H9 (cell line): ENCODE data around the gene FUT8. TPM values are rescaled to one million over a fixed set of nuclear protein-coding genes. Genes with fewer than 3 reads are reported as not detected.

ENCODE experiments used
- DNase-seq: peaks from one replicate; pipeline ENCODE4 v3.0.0-alpha.2; 2017
- H2AFZ ChIP-seq: one replicate; pipeline ENCODE4 v1.6.1; 2013; ENCODE audit warnings: mild to moderate bottlenecking, low read length, control low read depth, moderate library complexity
- H2AK5ac ChIP-seq: 2 replicates; pipeline ENCODE4 v1.6.1; 2013; ENCODE audit warnings: low read length, control low read depth, mixed read lengths; ENCODE audit not compliant: insufficient read length
- H2BK120ac ChIP-seq: one replicate; pipeline ENCODE4 v1.6.1; 2013; ENCODE audit warnings: low read depth, mild to moderate bottlenecking, low read length, control low read depth, inconsistent platforms; ENCODE audit not compliant: poor library complexity, severe bottlenecking
- H2BK12ac ChIP-seq: 2 replicates; pipeline ENCODE4 v1.6.1; 2013; ENCODE audit warnings: low read length, control low read depth, mixed read lengths, low read depth; ENCODE audit not compliant: insufficient read length
- H2BK15ac ChIP-seq: 2 replicates; pipeline ENCODE4 v1.6.1; 2013; ENCODE audit warnings: low read depth, low read length, control low read depth
- H2BK20ac ChIP-seq: one replicate; pipeline ENCODE4 v1.6.1; 2013; ENCODE audit warnings: low read depth, mild to moderate bottlenecking, low read length, control low read depth, inconsistent platforms; ENCODE audit not compliant: poor library complexity, severe bottlenecking
- H2BK5ac ChIP-seq: 2 replicates; pipeline ENCODE4 v1.6.1; 2013; ENCODE audit warnings: low read length, control low read depth, mixed read lengths; ENCODE audit not compliant: insufficient read length
- H3K14ac ChIP-seq: 2 replicates; pipeline ENCODE4 v1.6.1; 2013; ENCODE audit warnings: low read length, control low read depth; ENCODE audit not compliant: insufficient read depth
- H3K18ac ChIP-seq: 2 replicates; pipeline ENCODE4 v1.6.1; 2013; ENCODE audit warnings: low read depth, mild to moderate bottlenecking, mixed read lengths, low read length, control low read depth; ENCODE audit not compliant: insufficient read length
- H3K23ac ChIP-seq: 2 replicates; pipeline ENCODE4 v1.6.1; 2013; ENCODE audit warnings: low read length, control low read depth, mixed read lengths, low read depth; ENCODE audit not compliant: insufficient read length
- H3K23me2 ChIP-seq: 2 replicates; pipeline ENCODE4 v1.6.1; 2013; ENCODE audit warnings: low read depth, mild to moderate bottlenecking, mixed read lengths, low read length, control low read depth; ENCODE audit not compliant: insufficient read length, poor library complexity, severe bottlenecking
- H3K27ac ChIP-seq: 2 replicates; pipeline ENCODE4 v1.5.1; 2013; ENCODE audit warnings: low read length, control low read depth, mixed read lengths, low read depth; ENCODE audit not compliant: insufficient read length
- H3K27me3 ChIP-seq: 2 replicates; pipeline ENCODE4 v1.6.1; 2013; ENCODE audit warnings: low read length, control low read depth, inconsistent platforms; ENCODE audit not compliant: insufficient read depth
- H3K4ac ChIP-seq: 2 replicates; pipeline ENCODE4 v1.6.1; 2013; ENCODE audit warnings: low read depth, mild to moderate bottlenecking, control low read depth, inconsistent platforms, low read length, moderate library complexity
- H3K4me1 ChIP-seq: 2 replicates; pipeline ENCODE4 v1.6.1; 2013; ENCODE audit warnings: low read length, control low read depth, inconsistent platforms; ENCODE audit not compliant: insufficient read depth
- H3K4me2 ChIP-seq: 2 replicates; pipeline ENCODE4 v1.6.1; 2013; ENCODE audit warnings: low read length, control low read depth, mixed read lengths; ENCODE audit not compliant: insufficient read length, insufficient read depth
- H3K56ac ChIP-seq: 2 replicates; pipeline ENCODE4 v1.6.1; 2013; ENCODE audit warnings: low read depth, mild to moderate bottlenecking, mixed read lengths, low read length, control low read depth; ENCODE audit not compliant: insufficient read length
- H3K79me1 ChIP-seq: 2 replicates; pipeline ENCODE4 v1.6.1; 2013; ENCODE audit warnings: low read depth, mild to moderate bottlenecking, moderate library complexity, low read length, control low read depth, inconsistent platforms; ENCODE audit not compliant: insufficient read depth, poor library complexity, severe bottlenecking
- H3K79me2 ChIP-seq: 2 replicates; pipeline ENCODE4 v1.6.1; 2013; ENCODE audit warnings: low read length, control low read depth, inconsistent platforms; ENCODE audit not compliant: insufficient read depth
- H3K9ac ChIP-seq: 2 replicates; pipeline ENCODE4 v1.6.1; 2013; ENCODE audit warnings: low read length, control low read depth, mixed read lengths; ENCODE audit not compliant: insufficient read length; ENCODE audit errors: extremely low read depth
- H3K9me3 ChIP-seq: one replicate; pipeline ENCODE4 v1.6.1; 2013; ENCODE audit warnings: low read depth, low read length, inconsistent platforms; ENCODE audit not compliant: control insufficient read depth
- H3T11ph ChIP-seq: one replicate; pipeline ENCODE4 v1.6.1; 2013; ENCODE audit warnings: mild to moderate bottlenecking, low read length, control low read depth, inconsistent platforms
- H4K20me1 ChIP-seq: one replicate; pipeline ENCODE4 v1.6.1; 2013; ENCODE audit not compliant: control insufficient read depth, insufficient read length, insufficient read depth
- H4K5ac ChIP-seq: 2 replicates; pipeline ENCODE4 v1.6.1; 2013; ENCODE audit warnings: low read depth, mild to moderate bottlenecking, mixed read lengths, low read length, control low read depth; ENCODE audit not compliant: insufficient read length
- H4K8ac ChIP-seq: replicated peaks from 2 replicates; pipeline ENCODE4 v1.6.1; 2013; ENCODE audit warnings: low read length, control low read depth, mixed read lengths, low read depth; ENCODE audit not compliant: insufficient read length
- H4K91ac ChIP-seq: 2 replicates; pipeline ENCODE4 v1.6.1; 2013; ENCODE audit warnings: low read depth, mild to moderate bottlenecking, moderate library complexity, mixed read lengths, low read length, control low read depth; ENCODE audit not compliant: insufficient read length
- H3K27ac Mint-ChIP-seq, 3 experiments: 2 replicates in 2 of 3; 3 replicates in 1 of 3; pipeline ENCODE4 v1.8.0; 2020 to 2021; ENCODE audit warnings: mixed read lengths in 3 of 3, mild to moderate bottlenecking in 1 of 3, moderate library complexity in 1 of 3
- H3K27me3 Mint-ChIP-seq: 2 replicates; pipeline ENCODE4 v1.8.0; 2021; ENCODE audit warnings: low read depth, mild to moderate bottlenecking, moderate library complexity, mixed read lengths
- H3K36me3 Mint-ChIP-seq, 3 experiments: 2 replicates in 2 of 3; 3 replicates in 1 of 3; pipeline ENCODE4 v1.8.0; 2020 to 2021; ENCODE audit warnings: low read depth in 3 of 3, mixed read lengths in 3 of 3; ENCODE audit not compliant: insufficient read depth in 1 of 3
- H3K4me1 Mint-ChIP-seq, 2 experiments: 2 replicates each; pipeline ENCODE4 v1.8.0; 2020; ENCODE audit warnings: mixed read lengths in 2 of 2
- H3K4me3 Mint-ChIP-seq, 2 experiments: 2 replicates in 1 of 2; 3 replicates in 1 of 2; pipeline ENCODE4 v1.8.0; 2020 to 2021; ENCODE audit warnings: mild to moderate bottlenecking in 2 of 2, mixed read lengths in 2 of 2, moderate library complexity in 1 of 2
- H3K9me3 Mint-ChIP-seq, 2 experiments: 2 replicates in 1 of 2; 3 replicates in 1 of 2; pipeline ENCODE4 v1.8.0; 2020; ENCODE audit warnings: mild to moderate bottlenecking in 2 of 2, mixed read lengths in 2 of 2, moderate library complexity in 1 of 2
- CTCF ChIP-seq: fragments of 200-600 bp; sonication (generic); conservative IDR thresholded peaks from 3 replicates; pipeline ENCODE4 v1.8.0; 2021; ENCODE audit warnings: antibody characterized with exemption, mild to moderate bottlenecking
- total RNA-seq: library from RNA; stranded (reverse); gene quantifications from 2 replicates; pipeline ENCODE4 v1.2.1, GENCODE V29; 2021

Gene FUT8
- total RNA-seq, 1 experiment from 2014 or later, result 44.3 TPM

- Histone ChIP-seq H4K91ac (no peak overlapping the region), H3K56ac (no peak overlapping the region), H2AFZ (no peak overlapping the region), H3T11ph (no peak overlapping the region), H2BK15ac (no peak overlapping the region), H2BK20ac (no peak overlapping the region), H3K27me3 (no peaks in the 10 kb centered on the region), H3K18ac (no peak overlapping the region), H3K9me3 (no peaks in the 10 kb centered on the region), H2BK5ac (no peak overlapping the region), H3K14ac (no peak overlapping the region), H4K20me1 (no peaks in the 10 kb centered on the region), H4K5ac (no peak overlapping the region), H3K23me2 (no peaks in the 10 kb centered on the region), H3K79me1 (no peaks in the 10 kb centered on the region), H3K23ac (no peak overlapping the region), H3K4me2 (no peak overlapping the region), H2BK120ac (no peak overlapping the region), H2BK12ac (no peak overlapping the region), H3K4me1 (no peaks in the 10 kb centered on the region), H2AK5ac (no peak overlapping the region), H3K79me2 (no peaks in the 10 kb centered on the region), H3K9ac (no peak overlapping the region), H3K4ac (no peak overlapping the region), H3K27ac (no peak overlapping the region), H4K8ac (no peak overlapping the region)
- Mint-ChIP-seq H3K27me3 (no peaks in the 10 kb centered on the region), H3K9me3 (no peaks in the 10 kb centered on the region), H3K4me3 (no peak overlapping the region), H3K27ac (no peak overlapping the region), H3K4me1 (no peaks in the 10 kb centered on the region), H3K36me3 (no peaks in the 10 kb centered on the region; a peak in 1 of 7 replicates)
- DNase-seq, result no peak
- TF ChIP-seq CTCF, result no peak
Measured at GRCh38 chr14:65606460-65606859, 193.9 kb downstream of the FUT8 start.
